AG04449 (cell line): ENCODE results near the gene ERC2.

ENCODE experiments used
- CTCF ChIA-PET: fragments of 350-600 bp; formaldehyde crosslinking; extraction: SDS; loops from one replicate; lab custom pipeline; 2021; ENCODE audit warnings: antibody characterized with exemption; lab: Yijun Ruan, JAX
- POLR2A ChIA-PET: fragments of 400-600, 350-600 bp; formaldehyde crosslinking; extraction: SDS; loops from one replicate; lab custom pipeline; 2020; ENCODE audit warnings: antibody characterized with exemption, inconsistent platforms; lab: Yijun Ruan, JAX
- DNase-seq: peaks from one replicate; pipeline ENCODE4 v3.0.0-alpha.2; 2010; ENCODE audit warnings: low read depth, low spot score
- H3K4me3 ChIP-seq: 2 replicates; pipeline ENCODE4 v1.5.1; 2011; ENCODE audit warnings: low read depth, mild to moderate bottlenecking, control low read depth, low read length
- TF ChIP-seq, protein P1 (sequence below): IDR thresholded peaks from one replicate; pipeline ENCODE4 v1.5.1; 2011; ENCODE audit warnings: mild to moderate bottlenecking, moderate library complexity, low read length, control low read depth, inconsistent platforms; ENCODE audit not compliant: insufficient read depth; ENCODE audit errors: missing control alignments

Gene ERC2

GRCh38 chr3:55521064-55521737 lies 947.1 kb downstream of the ERC2 start:
- POLR2A ChIA-PET = no interaction called here
- TF ChIP-seq, protein P1, sequence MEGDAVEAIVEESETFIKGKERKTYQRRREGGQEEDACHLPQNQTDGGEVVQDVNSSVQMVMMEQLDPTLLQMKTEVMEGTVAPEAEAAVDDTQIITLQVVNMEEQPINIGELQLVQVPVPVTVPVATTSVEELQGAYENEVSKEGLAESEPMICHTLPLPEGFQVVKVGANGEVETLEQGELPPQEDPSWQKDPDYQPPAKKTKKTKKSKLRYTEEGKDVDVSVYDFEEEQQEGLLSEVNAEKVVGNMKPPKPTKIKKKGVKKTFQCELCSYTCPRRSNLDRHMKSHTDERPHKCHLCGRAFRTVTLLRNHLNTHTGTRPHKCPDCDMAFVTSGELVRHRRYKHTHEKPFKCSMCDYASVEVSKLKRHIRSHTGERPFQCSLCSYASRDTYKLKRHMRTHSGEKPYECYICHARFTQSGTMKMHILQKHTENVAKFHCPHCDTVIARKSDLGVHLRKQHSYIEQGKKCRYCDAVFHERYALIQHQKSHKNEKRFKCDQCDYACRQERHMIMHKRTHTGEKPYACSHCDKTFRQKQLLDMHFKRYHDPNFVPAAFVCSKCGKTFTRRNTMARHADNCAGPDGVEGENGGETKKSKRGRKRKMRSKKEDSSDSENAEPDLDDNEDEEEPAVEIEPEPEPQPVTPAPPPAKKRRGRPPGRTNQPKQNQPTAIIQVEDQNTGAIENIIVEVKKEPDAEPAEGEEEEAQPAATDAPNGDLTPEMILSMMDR = no peak
- no peak for DNase-seq
- CTCF ChIA-PET = interaction anchor here (1.3 kb wide), 1 partner anchor 16 kb away, joined by 3 read pairs; no protein-coding TSS in a partner anchor
- H3K4me3 ChIP-seq = no peak overlapping the region

DNA sequence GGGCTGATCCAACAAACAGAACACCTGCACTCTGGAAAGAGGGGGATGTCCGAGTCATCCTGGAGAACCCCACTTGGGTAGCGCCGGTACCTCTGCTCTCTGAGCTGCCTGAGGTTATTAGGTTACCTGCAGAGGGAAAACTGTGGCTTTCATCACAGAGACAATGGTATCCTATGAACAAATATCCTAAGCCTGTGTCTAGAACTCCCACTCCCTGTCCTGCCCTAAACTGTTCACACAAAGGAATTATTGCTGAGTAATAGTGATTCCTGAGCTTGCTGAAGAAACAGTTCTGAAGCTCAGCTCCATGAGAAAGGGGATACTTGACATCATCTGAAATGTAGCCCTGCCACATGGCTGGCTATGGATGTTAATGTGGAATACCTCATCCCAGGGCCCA lies 949.2 kb downstream of the ERC2 start:
- POLR2A ChIA-PET = no interaction called here
- TF ChIP-seq, protein P1 = no peak
- H3K4me3 ChIP-seq = no peak overlapping the region
- CTCF ChIA-PET = no interaction called here
- peak; percentile 40 for DNase-seq

- no peak overlapping the region for H3K4me3 ChIP-seq
- CTCF ChIA-PET = interaction anchor here (0.7 kb wide), 1 partner anchor 658 kb away, joined by 3 read pairs; no protein-coding TSS in a partner anchor
- TF ChIP-seq, protein P1 = no peak
- DNase-seq = no peak
- POLR2A ChIA-PET = no interaction called here
Measured at GRCh38 chr3:55518451-55518850, 949.8 kb downstream of the ERC2 start.

DNA sequence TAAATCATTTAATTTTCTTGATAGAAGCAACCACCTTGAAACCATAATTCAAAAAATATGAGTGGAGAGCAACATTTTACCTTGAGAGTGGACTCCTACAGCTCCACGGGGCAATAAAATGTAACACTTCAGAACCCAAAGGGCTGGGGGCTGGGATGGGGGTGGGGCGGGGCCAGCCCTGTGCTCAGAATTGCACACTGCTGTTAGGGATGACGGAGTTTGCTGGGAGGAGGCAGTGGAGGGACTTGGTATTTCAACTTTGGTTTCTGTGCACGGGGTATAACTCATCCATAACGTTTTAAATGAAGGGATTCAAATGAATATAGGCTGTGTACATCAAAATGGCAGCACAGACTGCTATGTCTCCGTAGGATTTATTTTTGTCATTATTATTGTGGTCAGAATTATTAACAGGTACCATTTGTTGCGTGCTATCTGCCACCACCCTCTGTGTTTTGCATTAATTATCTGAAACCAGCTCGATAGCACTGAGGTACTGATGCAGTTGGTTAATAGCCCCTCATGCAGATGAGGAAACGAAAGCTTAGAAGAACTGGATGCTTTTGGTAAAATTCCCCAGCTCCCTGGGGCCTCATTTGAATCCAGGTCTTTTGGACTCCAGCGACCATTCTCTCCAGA lies 951.8 kb downstream of the ERC2 start:
- ChIA-PET CTCF (interaction anchor here (0.8 kb wide), 1 partner anchor 12 kb away, joined by 3 read pairs; no protein-coding TSS in a partner anchor), POLR2A (no interaction called here)
- TF ChIP-seq, protein P1 = no peak
- no peak overlapping the region for H3K4me3 ChIP-seq
- DNase-seq = no peak

GRCh38 chr3:55515550-55516246 lies 952.6 kb downstream of the ERC2 start:
- DNase-seq = no peak
- TF ChIP-seq, protein P1 = no peak

GRCh38 chr3:55514962-55515361 lies 953.3 kb downstream of the ERC2 start:
- CTCF ChIA-PET = interaction anchor here (1.1 to 1.3 kb wide), 2 partner anchors 10 to 206 kb away, joined by 3 to 5 read pairs; no protein-coding TSS in a partner anchor
- POLR2A ChIA-PET = no interaction called here

More at GRCh38 chr3:55515550-55516246, 952.6 kb downstream of the ERC2 start:
- ChIA-PET CTCF (interaction anchor here (0.8 to 1.3 kb wide), 3 partner anchors 11 to 206 kb away, joined by 3 to 5 read pairs (median 3); no protein-coding TSS in a partner anchor), POLR2A (no interaction called here)
- no peak overlapping the region for H3K4me3 ChIP-seq

More at GRCh38 chr3:55514962-55515361, 953.3 kb downstream of the ERC2 start:
- TF ChIP-seq, protein P1 = no peak
- DNase-seq = no peak
- H3K4me3 ChIP-seq = no peak overlapping the region
